ENCODE results near the gene OBSL1. TPM values are rescaled to one million over a fixed set of nuclear protein-coding genes. Genes with fewer than 3 reads are reported as not detected.

OBSL1 gene
- total and polyA plus RNA-seq, 4 donors, result 14.2 to 35.3 (median 27.3) TPM

- Histone ChIP-seq H3K27me3 (ENCODE audit: control insufficient read depth in 4 of 4, insufficient read depth in 4 of 4, low read length in 3 of 4) (peaks cover 0 to 10% (median 9%) of the 10 kb centered on the region in 4 donors), H3K27ac (ENCODE audit: low read depth in 1 of 2, low read length in 2 of 2) (no peak overlapping the region), H3K4me1 (ENCODE audit: control insufficient read depth in 4 of 4, insufficient read depth in 4 of 4, low read length in 3 of 4) (no peaks in the 10 kb centered on the region), H3K4me3 (ENCODE audit: low read depth in 1 of 3, low read length in 3 of 3) (no peak overlapping the region), H3K9ac (ENCODE audit: low read depth in 1 of 2, low read length in 2 of 2) (no peak overlapping the region), H3K9me3 (ENCODE audit: control insufficient read depth in 4 of 4, low read length in 3 of 4) (no peaks in the 10 kb centered on the region), H3K36me3 (ENCODE audit: control insufficient read depth in 4 of 4, insufficient read depth in 3 of 4, low read depth in 1 of 4, low read length in 3 of 4) (no peaks in the 10 kb centered on the region)
- TF ChIP-seq EGR1 (IDR thresholded peaks at IDR 0.05; ENCODE audit: low read depth in 2 of 2) (no peak), HNF4A (conservative IDR thresholded peaks at IDR 0.05) (no peak), GABPA (IDR thresholded peaks at IDR 0.05 in 1 of 2, conservative IDR thresholded peaks at IDR 0.05 in 1 of 2) (no peak), SP1 (IDR thresholded peaks at IDR 0.05) (no peak), FOXA1 (IDR thresholded peaks at IDR 0.05) (no peak), ATF3 (IDR thresholded peaks at IDR 0.05) (no peak), RXRA (IDR thresholded peaks at IDR 0.05) (no peak), JUND (IDR thresholded peaks at IDR 0.05) (no peak), ZBTB33 (IDR thresholded peaks at IDR 0.05) (no peak), FOXA2 (IDR thresholded peaks at IDR 0.05) (no peak), CTCF (IDR thresholded peaks at IDR 0.05; ENCODE audit: low read depth, low read length, missing input control) (no peak), RAD21 (IDR thresholded peaks at IDR 0.05) (no peak), NR2F2 (IDR thresholded peaks at IDR 0.05) (no peak), HNF4G (IDR thresholded peaks at IDR 0.05) (no peak), MAX (IDR thresholded peaks at IDR 0.05) (no peak), TAF1 (conservative IDR thresholded peaks at IDR 0.05) (no peak)
- no peak for DNase-seq (ENCODE audit: low spot score)
- WGBS, result 15% methylated on average over 24 of the region's 24 CpGs
Measured at GRCh38 chr2:219523031-219523671, 48.2 kb downstream of the OBSL1 start.

GRCh38 chr2:219522111-219523030 lies 49.0 kb downstream of the OBSL1 start:
- TF ChIP-seq RXRA (IDR thresholded peaks at IDR 0.05), result no peak
- Histone ChIP-seq H3K27me3 (ENCODE audit: control insufficient read depth in 4 of 4, insufficient read depth in 4 of 4, low read length in 3 of 4) (peaks cover 0 to 10% (median 8%) of the 10 kb centered on the region in 4 donors), H3K9ac (ENCODE audit: low read depth in 1 of 2, low read length in 2 of 2) (no peak overlapping the region), H3K36me3 (ENCODE audit: control insufficient read depth in 4 of 4, insufficient read depth in 3 of 4, low read depth in 1 of 4, low read length in 3 of 4) (no peaks in the 10 kb centered on the region), H3K4me1 (ENCODE audit: control insufficient read depth in 4 of 4, insufficient read depth in 4 of 4, low read length in 3 of 4) (no peaks in the 10 kb centered on the region), H3K4me3 (ENCODE audit: low read depth in 1 of 3, low read length in 3 of 3) (no peak overlapping the region), H3K9me3 (ENCODE audit: control insufficient read depth in 4 of 4, low read length in 3 of 4) (no peaks in the 10 kb centered on the region), H3K27ac (ENCODE audit: low read depth in 1 of 2, low read length in 2 of 2) (no peak overlapping the region)
- no peak for DNase-seq (ENCODE audit: low spot score)
- WGBS, result 5% methylated on average over 70 of the region's 70 CpGs

Data from liver (tissue), 9 donors.